ENCODE measurements around the gene KCNN1.
"Not testable (repeated sequence)": the region's sequence is repeated elsewhere in the genome, so short reads cannot be mapped to it uniquely, and the experiment has no call there.

GRCh38 chr19:17986569-17986968 is 19.7 kb downstream of the KCNN1 start:
- TF ChIP-seq, protein P1, sequence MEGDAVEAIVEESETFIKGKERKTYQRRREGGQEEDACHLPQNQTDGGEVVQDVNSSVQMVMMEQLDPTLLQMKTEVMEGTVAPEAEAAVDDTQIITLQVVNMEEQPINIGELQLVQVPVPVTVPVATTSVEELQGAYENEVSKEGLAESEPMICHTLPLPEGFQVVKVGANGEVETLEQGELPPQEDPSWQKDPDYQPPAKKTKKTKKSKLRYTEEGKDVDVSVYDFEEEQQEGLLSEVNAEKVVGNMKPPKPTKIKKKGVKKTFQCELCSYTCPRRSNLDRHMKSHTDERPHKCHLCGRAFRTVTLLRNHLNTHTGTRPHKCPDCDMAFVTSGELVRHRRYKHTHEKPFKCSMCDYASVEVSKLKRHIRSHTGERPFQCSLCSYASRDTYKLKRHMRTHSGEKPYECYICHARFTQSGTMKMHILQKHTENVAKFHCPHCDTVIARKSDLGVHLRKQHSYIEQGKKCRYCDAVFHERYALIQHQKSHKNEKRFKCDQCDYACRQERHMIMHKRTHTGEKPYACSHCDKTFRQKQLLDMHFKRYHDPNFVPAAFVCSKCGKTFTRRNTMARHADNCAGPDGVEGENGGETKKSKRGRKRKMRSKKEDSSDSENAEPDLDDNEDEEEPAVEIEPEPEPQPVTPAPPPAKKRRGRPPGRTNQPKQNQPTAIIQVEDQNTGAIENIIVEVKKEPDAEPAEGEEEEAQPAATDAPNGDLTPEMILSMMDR (IDR thresholded peaks at IDR 0.05 in 4 of 5, conservative IDR thresholded peaks at IDR 0.05 in 1 of 5), result not testable (repeated sequence)
- TF ChIP-seq POLR2A (IDR thresholded peaks at IDR 0.05), result not testable (repeated sequence)
